KOPT-K1 (cell line): ENCODE data around the gene ZNF692.
"Not testable (repeated sequence)": the region's sequence is repeated elsewhere in the genome, so short reads cannot be mapped to it uniquely, and the experiment has no call there.

ENCODE experiments used
- H3K27ac ChIP-seq: fragments of 200-600 bp; sonication (generic); 2 replicates; pipeline ENCODE4 v1.5.1; 2016; ENCODE audit warnings: antibody characterized with exemption, mild to moderate bottlenecking, low read depth, low read length; ENCODE audit not compliant: poor library complexity, severe bottlenecking
- H3K36me3 ChIP-seq: fragments of 200-600 bp; sonication (generic); 2 replicates; pipeline ENCODE4 v1.5.1; 2017; ENCODE audit warnings: antibody characterized with exemption, mild to moderate bottlenecking, low read length, moderate library complexity; ENCODE audit not compliant: insufficient read depth
- H3K9me3 ChIP-seq: fragments of 200-600 bp; sonication (generic); 2 replicates; pipeline ENCODE4 v1.5.1; 2017; ENCODE audit warnings: antibody characterized with exemption, low read length, mild to moderate bottlenecking; ENCODE audit not compliant: insufficient read depth, poor library complexity, severe bottlenecking

Gene ZNF692

GRCh38 chr1:248889914-248890243 is 31.0 kb upstream of the ZNF692 start:
- H3K27ac ChIP-seq, H3K9me3 ChIP-seq, H3K36me3 ChIP-seq: not testable (repeated sequence)

DNA sequence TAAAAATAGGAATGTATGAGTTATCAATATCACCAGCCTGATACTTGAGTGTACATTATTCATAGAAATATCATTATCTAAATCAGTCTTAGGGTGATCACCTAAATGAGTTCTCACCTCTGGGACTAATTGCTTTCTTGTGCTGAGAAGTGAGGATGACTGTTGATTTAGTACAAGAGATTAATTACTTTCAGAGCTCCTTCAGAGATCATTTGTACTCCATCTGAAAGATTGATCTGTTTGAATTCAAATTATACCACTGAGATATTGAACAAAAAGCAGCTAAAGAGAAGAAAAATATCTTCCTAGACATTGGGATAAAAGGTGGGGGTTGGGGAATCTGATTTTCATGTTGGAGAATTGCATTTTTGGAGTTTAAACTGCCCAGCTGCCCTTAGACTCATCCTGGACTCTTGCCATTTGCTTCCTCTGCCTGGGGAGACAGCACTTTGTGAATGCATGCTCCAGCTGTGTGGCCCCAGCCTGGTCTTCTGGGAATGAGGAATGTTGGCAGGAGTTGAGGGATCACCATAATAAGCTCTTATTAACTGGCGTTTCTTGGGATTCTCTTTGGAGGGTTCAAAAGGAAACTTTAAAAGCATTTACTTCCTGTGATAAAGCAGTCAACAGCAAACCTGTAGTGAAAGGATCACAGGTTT is 27.5 kb upstream of the ZNF692 start:
- H3K9me3 ChIP-seq = no peaks in the 10 kb centered on the region
- no peak overlapping the region for H3K27ac ChIP-seq
- no peaks in the 10 kb centered on the region for H3K36me3 ChIP-seq

GRCh38 chr1:248885646-248886045 is 26.8 kb upstream of the ZNF692 start:
- Histone ChIP-seq H3K36me3 (no peaks in the 10 kb centered on the region), H3K27ac (no peak overlapping the region), H3K9me3 (no peaks in the 10 kb centered on the region)

GRCh38 chr1:248884632-248885295 is 25.9 kb upstream of the ZNF692 start:
- Histone ChIP-seq H3K27ac (no peak overlapping the region), H3K36me3 (no peaks in the 10 kb centered on the region), H3K9me3 (no peaks in the 10 kb centered on the region)

DNA sequence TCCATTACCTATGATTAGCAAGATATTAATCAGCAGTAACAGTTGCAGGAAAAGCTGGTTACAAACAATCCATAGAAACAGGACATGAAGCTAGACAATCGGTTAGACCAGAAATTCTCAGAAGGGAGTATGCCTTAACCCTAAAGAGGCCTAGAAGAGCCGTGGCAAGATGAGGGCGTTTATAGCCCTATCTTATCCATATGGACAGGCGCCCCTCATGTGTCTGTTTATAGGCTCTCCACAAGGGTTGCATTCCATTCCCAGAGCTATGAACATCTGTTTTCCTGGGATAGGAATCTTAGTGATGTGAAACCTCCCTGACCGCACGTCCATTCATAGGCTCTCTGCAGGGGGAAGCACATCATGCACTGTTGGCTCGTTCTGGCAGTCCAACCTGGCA is 23.5 kb upstream of the ZNF692 start:
- H3K36me3 ChIP-seq, H3K27ac ChIP-seq, H3K9me3 ChIP-seq: not testable (repeated sequence)

DNA sequence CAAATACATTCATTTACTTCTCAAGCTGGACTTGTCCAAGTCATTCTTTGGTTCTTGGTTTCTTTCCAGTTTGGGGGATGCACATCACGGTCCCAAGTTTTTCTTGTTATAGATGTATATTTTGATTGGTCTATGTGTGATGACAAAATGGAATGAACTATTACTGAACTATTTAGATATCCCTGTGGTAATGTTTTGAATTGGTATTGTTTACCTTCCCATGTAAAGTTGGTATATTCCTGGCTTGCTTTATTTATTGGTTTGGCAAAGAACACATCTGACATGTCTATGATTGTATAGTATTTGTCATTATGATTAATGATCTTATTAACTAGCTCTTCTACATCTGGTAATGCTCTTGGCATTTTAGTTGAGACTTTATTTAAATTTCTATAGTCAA is 22.4 kb upstream of the ZNF692 start:
- H3K9me3 ChIP-seq = no peaks in the 10 kb centered on the region
- no peaks in the 10 kb centered on the region for H3K36me3 ChIP-seq
- no peak overlapping the region for H3K27ac ChIP-seq

GRCh38 chr1:248873993-248874533 is 15.2 kb upstream of the ZNF692 start:
- peak overlapping the region; percentile 73 for H3K27ac ChIP-seq
- H3K9me3 ChIP-seq = no peaks in the 10 kb centered on the region
- H3K36me3 ChIP-seq = no peaks in the 10 kb centered on the region

DNA sequence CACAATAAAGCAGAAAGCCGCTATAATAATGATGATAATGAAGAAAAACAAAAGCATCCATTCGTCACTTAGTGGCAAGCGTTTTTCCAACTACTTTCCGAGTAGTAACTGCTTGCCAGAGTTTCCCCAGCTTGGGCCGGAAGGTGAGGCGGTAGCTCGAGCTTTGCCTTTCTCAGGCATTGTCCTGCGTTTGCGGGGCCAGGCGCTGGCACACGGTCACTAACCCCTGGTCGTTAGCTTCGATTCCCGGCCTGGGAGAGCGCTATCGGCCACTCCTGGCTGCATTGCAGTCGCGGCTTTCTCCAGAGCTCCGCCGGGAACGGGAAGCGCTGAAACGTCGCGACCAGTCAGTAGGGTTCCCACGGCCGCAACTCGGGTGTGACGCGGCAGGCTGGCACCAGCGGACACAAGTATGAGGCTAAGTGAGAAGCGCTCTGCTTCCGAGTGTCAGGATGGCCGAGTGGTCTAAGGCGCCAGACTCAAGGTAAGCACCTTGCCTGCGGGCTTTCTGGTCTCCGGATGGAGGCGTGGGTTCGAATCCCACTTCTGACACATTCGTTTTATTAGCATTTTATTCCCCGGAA is 14.6 kb upstream of the ZNF692 start:
- Histone ChIP-seq H3K36me3 (no peaks in the 10 kb centered on the region), H3K27ac (peak overlapping the region; percentile 73), H3K9me3 (no peaks in the 10 kb centered on the region)

DNA sequence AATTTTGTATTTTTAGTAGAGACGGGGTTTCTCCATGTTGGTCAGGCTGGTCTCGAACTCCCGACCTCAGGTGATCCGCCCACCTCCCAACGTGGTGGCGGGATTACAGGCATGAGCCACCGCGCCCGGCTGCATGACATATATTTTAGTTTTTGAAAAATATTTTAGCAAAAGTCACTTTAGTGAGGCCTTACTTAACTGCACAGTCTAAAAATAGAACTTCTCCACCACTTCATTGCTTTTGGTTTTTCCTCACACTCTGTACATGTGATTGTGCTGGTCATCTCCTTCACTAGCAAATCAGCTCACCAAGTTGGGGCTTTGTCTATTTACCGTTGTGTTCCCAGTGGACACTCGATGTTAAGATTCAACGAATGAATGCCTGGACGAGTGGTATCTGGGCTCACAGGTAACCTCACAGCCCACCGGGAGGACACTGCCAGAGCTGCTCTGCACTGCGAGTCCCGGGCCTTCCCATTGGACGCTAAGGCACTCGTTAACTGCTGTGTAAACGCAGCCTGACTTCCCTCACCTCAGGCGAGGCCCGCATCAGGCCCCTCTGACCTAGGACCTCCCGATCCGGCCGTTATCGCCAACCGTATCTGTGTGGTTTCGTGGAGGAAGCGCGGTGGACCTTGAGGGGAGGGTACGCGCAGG is 14.0 kb upstream of the ZNF692 start:
- no peaks in the 10 kb centered on the region for H3K9me3 ChIP-seq
- H3K36me3 ChIP-seq = no peaks in the 10 kb centered on the region
- peak overlapping the region; percentile 73 for H3K27ac ChIP-seq

DNA sequence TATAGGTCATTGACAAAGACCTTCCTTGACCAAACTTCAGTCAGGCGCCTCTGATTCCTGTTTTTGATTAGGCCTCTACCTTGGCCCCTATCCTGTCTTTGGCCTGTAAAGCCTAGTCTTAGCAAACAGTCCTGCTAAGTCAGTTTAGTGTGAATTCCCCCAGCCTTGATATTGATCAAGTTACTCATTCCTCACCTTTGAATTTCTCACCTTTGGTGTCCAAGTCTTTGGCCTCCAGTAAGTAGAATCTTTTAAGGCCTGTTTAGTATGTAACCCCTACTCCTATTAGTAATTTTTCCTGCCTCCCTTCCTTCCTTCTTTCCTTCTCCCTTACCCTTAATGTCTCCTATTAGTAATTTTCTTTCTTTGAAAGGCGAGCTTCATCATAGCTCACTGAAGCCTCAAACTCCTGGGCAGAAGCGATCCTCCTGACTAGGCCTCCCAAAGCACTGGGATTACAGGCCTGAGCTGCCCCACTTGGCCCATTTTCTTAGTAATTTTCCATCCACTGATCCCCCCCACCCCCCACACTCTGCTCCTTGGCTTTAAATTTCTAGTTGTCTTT is 13.0 kb upstream of the ZNF692 start:
- H3K36me3 ChIP-seq = no peaks in the 10 kb centered on the region
- H3K9me3 ChIP-seq = no peaks in the 10 kb centered on the region
- H3K27ac ChIP-seq = no peak overlapping the region

DNA sequence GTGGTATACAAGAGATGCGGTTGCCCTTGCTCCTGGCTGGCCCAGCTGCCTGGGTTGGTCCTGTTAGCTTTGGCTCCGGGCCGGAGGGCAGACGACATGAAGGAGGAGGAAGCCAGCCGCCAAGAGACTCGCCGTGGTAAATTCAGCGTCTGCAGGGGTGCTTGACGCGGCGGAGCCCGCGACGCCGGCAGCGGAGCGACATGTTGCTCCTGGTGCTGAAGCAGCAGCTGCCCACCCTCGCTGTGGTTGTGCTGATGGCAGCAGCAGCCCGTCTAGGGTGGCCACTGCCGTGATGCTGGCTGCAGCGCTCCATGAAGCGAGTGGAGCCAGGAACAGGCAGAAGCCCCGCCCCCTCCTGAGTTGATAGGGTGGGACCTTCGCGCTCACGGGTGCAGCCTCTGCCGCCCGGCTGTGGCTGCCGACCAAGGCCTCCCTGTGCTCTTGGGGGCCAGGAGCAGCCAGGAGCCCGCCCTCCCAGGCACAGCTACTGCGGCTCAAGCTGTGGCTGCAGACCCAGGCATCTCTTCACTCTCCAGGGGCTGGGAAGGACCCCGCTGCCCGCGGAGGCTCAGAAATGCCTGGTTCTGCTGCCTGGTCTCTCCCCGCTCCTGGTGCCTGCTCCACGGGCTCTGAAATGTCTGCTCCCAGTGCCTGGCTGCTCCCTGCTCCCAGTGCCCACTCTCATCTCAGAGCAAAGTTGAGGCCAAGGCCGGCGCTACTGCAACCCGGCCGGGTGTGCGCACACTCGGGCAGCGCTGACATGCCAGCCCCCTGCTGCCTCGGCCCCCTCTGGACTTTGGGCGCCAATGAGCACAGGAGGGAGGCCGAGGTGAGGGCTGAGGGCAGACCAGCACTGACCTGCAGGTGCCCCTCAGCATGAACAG is 4.4 kb upstream of the ZNF692 start:
- no peaks in the 10 kb centered on the region for H3K36me3 ChIP-seq
- peak overlapping the region; percentile 61 for H3K27ac ChIP-seq
- no peaks in the 10 kb centered on the region for H3K9me3 ChIP-seq

DNA sequence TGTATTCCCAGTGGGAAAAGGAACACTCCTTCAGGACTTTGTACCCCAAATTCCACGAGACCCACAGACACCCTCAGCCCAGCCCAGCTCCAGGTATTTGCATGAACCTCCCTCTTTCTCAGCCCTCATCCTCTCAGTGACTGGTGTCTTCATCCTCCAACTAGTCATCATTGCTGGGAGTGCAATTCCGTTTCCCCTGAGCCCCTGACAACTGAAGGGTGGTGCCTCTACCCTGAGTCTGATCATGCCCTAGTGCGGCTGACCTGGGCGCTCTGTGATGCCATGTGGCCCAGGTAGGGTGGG is 3.8 kb upstream of the ZNF692 start:
- Histone ChIP-seq H3K27ac (peak overlapping the region; percentile 61), H3K36me3 (no peaks in the 10 kb centered on the region), H3K9me3 (no peaks in the 10 kb centered on the region)

- H3K27ac ChIP-seq = no peak overlapping the region
- no peaks in the 10 kb centered on the region for H3K36me3 ChIP-seq
- no peaks in the 10 kb centered on the region for H3K9me3 ChIP-seq
These were observed 2.7 kb upstream of the ZNF692 start for GRCh38 chr1:248861616-248862015.

- no peaks in the 10 kb centered on the region for H3K9me3 ChIP-seq
- no peak overlapping the region for H3K27ac ChIP-seq
- H3K36me3 ChIP-seq = peaks cover 11% of the 10 kb centered on the region
These were observed 1.1 kb upstream of the ZNF692 start for GRCh38 chr1:248860007-248860406.
